ENCODE data around the gene IZUMO1. TPM values are rescaled to one million over a fixed set of nuclear protein-coding genes. Genes with fewer than 3 reads are reported as not detected.
A peak's percentile ranks its signal among the peaks of the same experiment; 100 is the strongest.
"Not testable (repeated sequence)": the region's sequence is repeated elsewhere in the genome, so short reads cannot be mapped to it uniquely, and the experiment has no call there.

Gene IZUMO1
- polyA plus RNA-seq (ENCODE audit: insufficient read length) = 2.0 TPM

DNA sequence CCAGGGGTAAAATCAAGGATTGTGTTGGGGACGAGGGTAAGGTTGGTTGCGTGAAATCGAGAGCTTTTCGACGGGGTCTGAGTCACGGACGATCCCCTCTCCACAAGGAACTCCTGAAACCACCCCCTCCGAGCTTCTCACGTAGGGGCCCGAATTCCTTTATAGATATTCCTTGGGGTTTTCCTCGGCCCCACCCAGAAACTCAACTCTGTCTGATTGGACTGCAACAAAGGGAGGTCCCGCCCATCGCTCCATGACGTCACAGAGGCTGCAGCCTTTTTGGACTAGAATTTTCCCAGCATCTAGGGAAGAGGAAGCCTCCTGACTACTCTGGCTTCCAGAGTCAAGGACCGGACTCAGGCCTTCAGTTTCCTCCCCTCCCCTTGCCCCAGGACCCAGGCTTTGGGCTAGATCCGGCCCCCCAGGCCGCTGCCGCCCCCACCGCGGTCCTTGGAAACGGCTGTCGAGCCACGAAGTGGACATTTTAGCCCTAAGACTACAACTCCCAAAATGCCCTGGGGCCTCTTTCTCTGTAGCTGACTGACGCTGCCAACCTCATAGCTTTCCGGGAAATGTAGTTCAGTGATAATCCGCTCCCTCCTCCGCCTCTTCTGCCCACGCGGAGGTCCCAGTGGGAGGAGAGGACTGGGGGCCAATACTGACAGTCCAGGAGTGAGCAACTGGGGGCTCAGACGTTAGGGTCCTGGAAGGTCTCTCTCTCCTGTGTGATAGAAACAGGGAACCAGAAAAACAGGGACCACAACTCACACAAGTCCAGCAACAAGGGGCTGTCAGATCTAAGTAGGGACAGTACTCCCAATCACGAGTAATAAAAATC is at the start of gene IZUMO1:
TSS of gene IZUMO1 (minus strand) at position 172 of the 838 bp plus-strand sequence. CDS start 1,050 bp downstream, outside the sequence.
- peak; percentile 43 for DNase-seq (ENCODE audit: low read depth)

GRCh38 chr19:48795685-48796070 is 49.0 kb upstream of the IZUMO1 start:
- DNase-seq (ENCODE audit: low read depth) = no peak

DNA sequence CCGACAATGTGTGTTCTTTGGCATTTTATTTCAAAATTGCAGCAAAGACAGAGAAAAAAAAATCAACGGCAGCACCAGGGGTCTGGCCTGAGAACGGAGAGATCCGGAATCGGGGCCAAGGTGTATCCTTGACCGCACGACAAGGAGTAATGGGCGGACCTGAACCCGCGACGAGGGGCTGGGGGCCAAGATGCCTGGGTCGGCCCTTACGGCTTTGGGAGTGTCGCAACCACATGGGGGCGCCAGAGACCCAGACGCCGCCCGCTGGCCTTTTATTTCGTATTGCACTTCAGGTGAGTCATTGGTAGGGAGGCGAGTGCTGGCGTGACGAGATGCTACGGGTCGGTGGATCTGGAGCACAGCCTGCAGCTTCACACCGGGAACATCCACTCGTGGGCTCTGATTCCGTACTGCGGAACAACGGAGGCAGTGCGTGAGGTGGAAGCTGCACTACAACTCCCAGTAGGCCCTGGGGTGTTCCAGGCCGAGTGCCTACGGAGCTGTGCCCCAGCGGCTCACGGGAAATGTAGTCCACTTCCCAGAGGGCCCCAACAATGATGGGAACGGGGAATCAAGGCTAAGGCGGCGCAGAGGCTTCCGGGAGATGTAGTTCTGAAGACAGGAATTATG is 48.5 kb upstream of the IZUMO1 start:
- peak; percentile 92 for DNase-seq (ENCODE audit: low read depth)

DNA sequence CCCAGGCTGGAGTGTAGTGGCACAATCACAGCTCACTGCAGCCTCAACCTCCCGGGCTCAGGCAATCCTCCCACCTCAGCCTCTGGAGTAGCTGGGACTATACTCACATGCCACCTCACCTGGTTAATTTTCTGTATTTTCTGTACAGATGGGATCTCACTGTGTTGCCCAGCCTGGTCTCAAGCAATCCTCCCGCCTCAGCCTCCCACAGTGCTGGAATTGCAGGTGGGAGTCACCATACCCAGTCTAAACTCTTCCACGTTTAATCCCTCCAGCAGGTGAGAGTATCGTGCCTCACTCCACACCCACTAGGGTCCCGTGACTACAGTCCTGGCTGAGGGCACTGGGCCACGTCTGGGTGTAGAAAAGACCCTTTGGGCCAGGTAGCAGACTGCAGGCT is 47.6 kb upstream of the IZUMO1 start:
- DNase-seq (ENCODE audit: low read depth) = no peak

- no peak for DNase-seq (ENCODE audit: low read depth)
Observed at GRCh38 chr19:48793271-48793670, 46.6 kb upstream of the IZUMO1 start.

DNA sequence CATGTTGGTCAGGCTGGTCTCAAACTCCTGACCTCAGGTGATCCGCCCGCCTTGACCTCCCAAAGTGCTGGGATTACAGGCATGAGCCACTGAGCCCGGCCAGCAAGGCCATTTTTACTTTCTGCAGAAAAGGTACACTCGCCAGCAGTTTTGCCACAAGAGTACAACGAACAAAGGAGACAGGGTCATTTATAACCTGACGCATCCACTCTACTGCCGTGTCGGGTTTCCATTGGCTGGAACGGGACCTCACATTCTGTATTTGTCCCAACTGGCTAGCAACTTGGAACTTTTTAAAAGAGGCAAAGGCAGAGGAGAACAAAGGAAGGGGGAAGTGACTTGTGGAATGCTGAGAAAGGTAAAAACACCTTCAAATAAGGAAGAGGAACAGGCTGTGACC is 40.6 kb upstream of the IZUMO1 start:
- not testable (repeated sequence) for DNase-seq (ENCODE audit: low read depth)

DNA sequence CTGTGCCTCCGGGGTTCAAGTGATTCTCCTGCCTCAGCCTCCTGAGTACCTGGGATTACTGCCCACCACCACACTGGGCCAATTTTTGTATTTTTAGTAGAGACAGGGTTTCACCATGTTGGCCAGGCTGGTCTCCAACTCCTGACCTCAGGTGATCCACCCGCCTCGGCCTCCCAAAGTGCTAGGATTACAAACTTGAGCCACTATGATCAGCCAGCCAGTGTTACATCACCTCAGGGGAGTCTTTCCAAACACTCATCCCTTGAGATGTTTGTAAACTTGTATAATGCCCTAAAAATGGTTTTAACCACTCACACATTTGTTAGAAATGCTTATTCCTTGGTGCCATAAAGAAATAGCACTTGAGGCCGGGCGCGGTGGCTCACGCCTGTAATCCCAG is 39.7 kb upstream of the IZUMO1 start:
- not testable (repeated sequence) for DNase-seq (ENCODE audit: low read depth)

DNA sequence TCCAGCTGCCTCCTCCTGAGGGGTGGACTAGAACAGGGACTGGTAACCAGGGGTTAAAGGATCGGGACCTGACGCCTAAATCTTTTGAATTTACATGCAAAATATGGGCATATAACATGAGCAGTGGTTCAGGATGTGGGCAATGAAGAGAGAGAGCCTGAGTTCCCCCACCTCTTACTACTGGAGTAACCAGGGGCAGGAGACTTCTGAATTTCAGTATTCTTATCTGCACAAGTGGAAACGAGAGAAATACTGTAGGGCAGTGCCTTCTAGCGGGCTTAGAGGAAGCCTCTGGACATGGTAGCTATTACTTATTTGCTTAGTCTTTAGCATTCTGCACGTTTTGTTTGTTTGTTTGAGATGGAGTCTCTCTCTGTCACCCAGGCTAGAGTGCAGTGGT is 37.8 kb upstream of the IZUMO1 start:
- DNase-seq (ENCODE audit: low read depth) = no peak

GRCh38 chr19:48780631-48781391 is 34.1 kb upstream of the IZUMO1 start:
- no peak for DNase-seq (ENCODE audit: low read depth)

GRCh38 chr19:48779636-48780035 is 32.9 kb upstream of the IZUMO1 start:
- DNase-seq (ENCODE audit: low read depth) = no peak

DNA sequence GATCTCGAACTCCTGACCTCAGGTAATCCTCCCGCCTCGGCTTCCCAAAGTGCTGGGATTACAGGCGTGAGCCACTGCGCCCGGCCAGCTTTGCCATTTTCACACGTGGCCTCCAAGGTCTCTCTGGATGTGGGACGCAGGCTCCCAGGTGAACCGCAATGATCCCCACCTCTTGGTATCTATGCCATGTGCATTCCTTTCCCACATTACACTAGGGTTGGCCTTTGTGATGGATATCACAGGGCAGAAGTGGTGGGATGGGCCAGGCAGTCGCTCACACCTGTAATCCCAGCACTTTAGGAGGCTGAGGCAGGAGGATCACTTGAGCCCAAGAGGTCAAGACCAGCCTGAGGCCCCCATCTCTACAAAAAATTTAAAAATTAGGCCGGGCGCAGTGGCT is 31.0 kb upstream of the IZUMO1 start:
- DNase-seq (ENCODE audit: low read depth) = no peak

- DNase-seq (ENCODE audit: low read depth) = no peak
Observed at GRCh38 chr19:48777139-48777538, 30.4 kb upstream of the IZUMO1 start.

DNA sequence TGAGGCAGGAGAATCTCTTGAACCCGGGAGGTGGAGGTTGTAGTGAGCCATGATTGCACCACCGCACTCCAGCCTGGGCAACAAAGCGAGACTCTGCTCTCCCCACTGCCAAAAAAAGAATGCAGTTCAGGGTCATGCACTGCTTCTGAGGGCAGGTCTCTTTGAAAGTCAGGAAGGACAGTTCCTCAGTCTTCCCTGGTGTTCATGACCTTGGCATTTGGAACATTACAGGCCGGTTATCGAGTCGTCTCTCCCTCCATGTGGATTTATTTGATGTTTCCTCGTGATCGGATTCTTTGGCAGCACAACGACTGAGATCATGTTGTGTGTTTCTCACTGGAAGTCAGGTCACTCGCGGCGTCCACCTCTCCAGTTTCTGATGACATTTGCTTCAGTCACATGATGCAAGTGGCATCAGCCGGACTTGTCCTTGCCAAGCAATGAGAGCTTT is 25.8 kb upstream of the IZUMO1 start:
- DNase-seq (ENCODE audit: low read depth) = no peak

- no peak for DNase-seq (ENCODE audit: low read depth)
Observed at GRCh38 chr19:48770734-48771472, 24.2 kb upstream of the IZUMO1 start.

DNA sequence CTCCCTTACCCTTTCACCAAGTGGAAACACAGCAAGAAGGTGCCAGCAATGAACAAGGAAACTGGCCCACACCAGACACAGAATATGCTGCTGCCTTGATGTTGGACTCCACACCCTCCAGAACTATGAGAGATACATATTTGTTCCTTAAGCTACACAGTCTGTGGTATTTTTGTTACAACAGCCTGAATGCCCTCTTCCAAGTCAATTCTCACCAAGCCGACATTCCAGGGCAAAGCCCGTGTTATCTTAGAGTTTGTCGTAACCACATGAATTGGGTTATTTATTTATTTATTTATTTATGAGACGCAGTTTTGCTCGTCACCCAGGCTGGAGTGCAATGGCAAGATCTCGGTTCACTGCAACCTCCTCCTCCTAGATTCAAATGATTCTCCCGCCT is 23.6 kb upstream of the IZUMO1 start:
- DNase-seq (ENCODE audit: low read depth) = no peak

- no peak for DNase-seq (ENCODE audit: low read depth)
Observed at GRCh38 chr19:48768994-48769713, 22.4 kb upstream of the IZUMO1 start.

DNA sequence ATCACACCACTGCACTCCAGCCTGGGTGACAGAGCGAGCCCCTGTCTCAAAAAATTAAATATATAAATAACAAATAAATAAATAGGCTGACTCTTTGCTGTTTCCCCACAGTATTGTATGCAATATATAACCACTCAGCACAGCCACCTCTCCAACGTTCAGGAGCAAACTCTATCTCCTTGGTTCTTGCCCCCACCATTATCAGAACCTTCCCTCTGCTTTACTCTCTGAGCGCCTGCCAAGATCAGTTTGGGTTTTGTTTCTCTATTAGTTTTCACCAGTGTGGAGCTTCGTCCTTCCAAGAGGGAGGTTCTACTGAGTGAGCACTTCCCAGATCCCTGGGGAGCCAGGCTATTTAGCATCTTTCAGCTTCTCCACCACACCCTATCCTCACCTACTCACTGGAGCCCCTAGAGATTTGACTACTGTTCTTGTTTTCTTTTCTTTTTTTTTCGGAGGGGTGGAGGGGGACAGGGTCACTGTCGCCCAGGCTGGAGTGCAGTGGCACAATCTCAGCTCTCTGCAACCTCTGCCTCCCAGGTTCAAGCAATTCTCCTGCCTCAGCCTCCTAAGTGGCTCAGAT is 21.6 kb upstream of the IZUMO1 start:
- DNase-seq (ENCODE audit: low read depth) = not testable (repeated sequence)

DNA sequence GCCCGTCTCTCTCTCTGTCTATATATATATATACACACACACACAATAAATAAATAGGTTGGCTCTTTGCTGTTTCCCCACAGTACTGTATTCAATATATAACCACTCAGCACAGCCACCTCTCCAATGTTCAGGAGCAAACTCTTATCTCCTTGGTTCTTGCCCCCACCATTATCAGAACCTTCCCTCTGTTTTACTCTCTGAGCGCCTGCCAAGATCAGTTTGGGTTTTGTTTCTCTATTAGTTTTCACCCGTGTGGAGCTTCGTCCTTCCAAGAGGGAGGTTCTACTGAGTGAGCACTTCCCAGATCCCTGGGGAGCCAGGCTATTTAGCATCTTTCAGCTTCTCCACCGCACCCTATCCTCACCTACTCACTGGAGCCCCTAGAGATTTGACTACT is 19.1 kb upstream of the IZUMO1 start:
- not testable (repeated sequence) for DNase-seq (ENCODE audit: low read depth)

DNA sequence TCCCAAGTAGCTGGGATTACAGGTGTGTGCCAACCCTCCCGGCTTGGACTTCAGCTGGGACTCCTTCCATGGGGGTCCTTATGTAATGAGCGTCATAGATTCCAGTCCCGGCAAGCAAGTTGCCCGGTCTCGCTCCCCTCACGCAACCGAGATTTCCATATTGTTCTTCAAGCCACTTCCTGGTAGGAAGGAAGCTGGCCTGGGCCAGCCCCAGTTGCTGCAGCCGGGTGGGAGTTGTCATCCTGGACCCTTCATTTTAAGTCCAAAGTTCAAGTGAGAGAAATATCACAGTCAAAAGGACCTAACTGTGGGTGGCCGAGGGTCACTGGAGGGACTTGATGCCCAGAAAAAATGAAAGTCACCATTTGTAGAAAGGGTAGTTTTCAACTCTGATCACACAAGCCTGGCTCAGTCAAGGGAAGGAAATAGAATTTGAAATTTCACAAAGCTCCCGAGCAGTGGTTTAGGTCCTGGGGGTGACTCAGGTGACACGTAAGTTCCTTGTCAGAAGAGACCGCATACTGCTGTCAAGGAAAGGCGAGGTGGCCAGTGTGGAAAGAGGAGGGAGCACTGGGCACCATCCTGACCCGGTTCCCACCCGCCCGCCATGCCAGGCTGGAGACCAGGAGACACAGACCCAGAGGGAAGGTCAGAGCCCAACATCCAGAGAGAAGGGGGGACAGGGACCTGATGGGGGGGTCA is 13.9 kb upstream of the IZUMO1 start:
- no peak for DNase-seq (ENCODE audit: low read depth)

DNA sequence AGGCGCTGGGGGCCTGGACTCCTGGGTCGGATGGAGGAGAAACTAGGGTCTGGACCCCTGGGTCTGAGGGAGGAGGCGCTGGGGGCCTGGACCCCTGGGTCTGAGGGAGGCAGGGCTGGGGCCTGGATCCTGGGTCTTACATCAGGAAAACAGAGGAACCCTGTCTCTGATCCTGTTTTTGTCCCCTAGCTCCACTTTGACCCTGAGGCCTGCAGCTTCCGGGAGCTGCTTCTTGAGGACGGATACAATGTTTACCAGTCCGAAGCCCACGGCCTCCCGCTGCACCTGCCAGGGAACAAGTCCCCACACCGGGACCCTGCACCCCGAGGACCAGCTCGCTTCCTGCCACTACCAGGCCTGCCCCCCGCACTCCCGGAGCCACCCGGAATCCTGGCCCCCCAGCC is 11.0 kb upstream of the IZUMO1 start:
- DNase-seq (ENCODE audit: low read depth) = no peak

Measured in forelimb muscle (tissue), 1 donor.